ENCODE data around the gene BABAM2. TPM values are rescaled to one million over a fixed set of nuclear protein-coding genes. Genes with fewer than 3 reads are reported as not detected.

The BABAM2 gene
- polyA plus RNA-seq, 1 experiment = 32.6 TPM

- POLR2A ChIA-PET = interaction anchor here (0.5 kb wide), 1 partner anchor 118 kb away, joined by 3 read pairs; no protein-coding TSS in a partner anchor
- H3K4me3 ChIP-seq (ENCODE audit: low read depth, low read length) = no peak overlapping the region
- no peak for DNase-seq (ENCODE audit: low read depth)
- TF ChIP-seq, protein P1, sequence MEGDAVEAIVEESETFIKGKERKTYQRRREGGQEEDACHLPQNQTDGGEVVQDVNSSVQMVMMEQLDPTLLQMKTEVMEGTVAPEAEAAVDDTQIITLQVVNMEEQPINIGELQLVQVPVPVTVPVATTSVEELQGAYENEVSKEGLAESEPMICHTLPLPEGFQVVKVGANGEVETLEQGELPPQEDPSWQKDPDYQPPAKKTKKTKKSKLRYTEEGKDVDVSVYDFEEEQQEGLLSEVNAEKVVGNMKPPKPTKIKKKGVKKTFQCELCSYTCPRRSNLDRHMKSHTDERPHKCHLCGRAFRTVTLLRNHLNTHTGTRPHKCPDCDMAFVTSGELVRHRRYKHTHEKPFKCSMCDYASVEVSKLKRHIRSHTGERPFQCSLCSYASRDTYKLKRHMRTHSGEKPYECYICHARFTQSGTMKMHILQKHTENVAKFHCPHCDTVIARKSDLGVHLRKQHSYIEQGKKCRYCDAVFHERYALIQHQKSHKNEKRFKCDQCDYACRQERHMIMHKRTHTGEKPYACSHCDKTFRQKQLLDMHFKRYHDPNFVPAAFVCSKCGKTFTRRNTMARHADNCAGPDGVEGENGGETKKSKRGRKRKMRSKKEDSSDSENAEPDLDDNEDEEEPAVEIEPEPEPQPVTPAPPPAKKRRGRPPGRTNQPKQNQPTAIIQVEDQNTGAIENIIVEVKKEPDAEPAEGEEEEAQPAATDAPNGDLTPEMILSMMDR (IDR thresholded peaks at IDR 0.05; ENCODE audit: insufficient read depth, low read depth, low read length) = no peak
- H3K36me3 ChIP-seq (ENCODE audit: control insufficient read depth, insufficient read depth, low read length) = no peaks in the 10 kb centered on the region
- CTCF ChIA-PET = interaction anchor here (0.6 to 1.1 kb wide), 2 partner anchors 179 to 270 kb away, joined by 3 to 4 read pairs; no protein-coding TSS in a partner anchor
- H3K27me3 ChIP-seq (ENCODE audit: control insufficient read depth, insufficient read depth, low read length) = no peaks in the 10 kb centered on the region
Observed at GRCh38 chr2:28273751-28274150, 383.2 kb downstream of the BABAM2 start.

GRCh38 chr2:28274911-28275685 is 384.6 kb downstream of the BABAM2 start:
- no peaks in the 10 kb centered on the region for H3K27me3 ChIP-seq (ENCODE audit: control insufficient read depth, insufficient read depth, low read length)
- no peak overlapping the region for H3K4me3 ChIP-seq (ENCODE audit: low read depth, low read length)
- no peaks in the 10 kb centered on the region for H3K36me3 ChIP-seq (ENCODE audit: control insufficient read depth, insufficient read depth, low read length)
- TF ChIP-seq, protein P1 (IDR thresholded peaks at IDR 0.05; ENCODE audit: insufficient read depth, low read depth, low read length) = no peak
- CTCF ChIA-PET = interaction anchor here (1.7 kb wide), 1 partner anchor 521 kb away, joined by 5 read pairs; no protein-coding TSS in a partner anchor
- POLR2A ChIA-PET = no interaction called here
- peak; percentile 53 for DNase-seq (ENCODE audit: low read depth)

- H3K36me3 ChIP-seq (ENCODE audit: control insufficient read depth, insufficient read depth, low read length) = no peaks in the 10 kb centered on the region
- ChIA-PET CTCF (interaction anchor here (0.6 to 1.7 kb wide), 3 partner anchors 51 to 522 kb away, joined by 4 to 5 read pairs (median 4); no protein-coding TSS in a partner anchor), POLR2A (interaction anchor here (0.5 kb wide), 1 partner anchor 478 kb away, joined by 19 read pairs; no protein-coding TSS in a partner anchor)
- TF ChIP-seq, protein P1 (IDR thresholded peaks at IDR 0.05; ENCODE audit: insufficient read depth, low read depth, low read length) = no peak
- DNase-seq (ENCODE audit: low read depth) = peak; percentile 99
- H3K4me3 ChIP-seq (ENCODE audit: low read depth, low read length) = no peak overlapping the region
- H3K27me3 ChIP-seq (ENCODE audit: control insufficient read depth, insufficient read depth, low read length) = no peaks in the 10 kb centered on the region
Observed at GRCh38 chr2:28276076-28276618, 385.6 kb downstream of the BABAM2 start.

DNA sequence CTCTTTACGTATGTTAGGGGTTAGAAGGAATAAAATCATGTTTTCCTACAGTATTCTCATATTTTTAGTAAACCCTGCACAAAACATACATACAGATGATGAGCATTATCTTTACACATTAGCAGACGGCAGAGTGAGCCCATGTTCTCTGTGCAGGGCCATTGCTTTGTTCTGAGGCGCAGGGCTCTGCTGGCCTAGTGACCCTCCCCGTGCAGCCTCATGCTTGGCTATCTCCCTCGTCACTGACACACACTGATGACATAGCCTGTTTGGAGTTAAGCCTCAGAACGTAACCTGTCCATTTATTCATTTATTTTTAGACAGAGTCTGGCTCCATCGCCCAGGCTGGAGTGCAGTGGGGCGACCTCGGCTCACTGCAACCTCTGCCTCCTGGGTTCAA is 386.3 kb downstream of the BABAM2 start:
- no peak for DNase-seq (ENCODE audit: low read depth)
- ChIA-PET CTCF (interaction anchor here (0.6 kb wide), 1 partner anchor 73 kb away, joined by 4 read pairs; no protein-coding TSS in a partner anchor), POLR2A (no interaction called here)
- Histone ChIP-seq H3K27me3 (ENCODE audit: control insufficient read depth, insufficient read depth, low read length) (no peaks in the 10 kb centered on the region), H3K4me3 (ENCODE audit: low read depth, low read length) (no peak overlapping the region), H3K36me3 (ENCODE audit: control insufficient read depth, insufficient read depth, low read length) (no peaks in the 10 kb centered on the region)
- TF ChIP-seq, protein P1 (IDR thresholded peaks at IDR 0.05; ENCODE audit: insufficient read depth, low read depth, low read length) = no peak

DNA sequence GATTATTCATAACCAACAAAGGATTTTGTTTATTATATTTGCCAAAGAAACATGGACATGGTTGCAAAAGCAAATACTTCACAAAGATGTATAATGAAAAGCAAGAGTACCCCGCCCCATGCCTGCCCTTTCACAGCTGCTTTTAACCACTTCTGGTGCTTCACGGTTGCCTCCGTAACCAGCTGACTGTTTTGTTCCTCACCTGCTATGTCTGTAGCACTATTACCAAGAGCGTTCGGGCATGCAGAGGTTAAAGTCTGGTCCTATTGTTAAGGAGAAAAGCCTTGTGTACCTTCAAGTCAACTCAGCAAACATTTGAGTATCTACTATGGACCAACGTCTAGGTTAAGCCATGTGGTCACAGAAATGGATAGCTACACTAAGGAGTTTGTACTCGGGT is 386.9 kb downstream of the BABAM2 start:
- no peak for DNase-seq (ENCODE audit: low read depth)
- ChIA-PET POLR2A (no interaction called here), CTCF (interaction anchor here (0.7 kb wide), 1 partner anchor 322 kb away, joined by 4 read pairs; no protein-coding TSS in a partner anchor)
- TF ChIP-seq, protein P1 (IDR thresholded peaks at IDR 0.05; ENCODE audit: insufficient read depth, low read depth, low read length) = no peak
- Histone ChIP-seq H3K4me3 (ENCODE audit: low read depth, low read length) (no peak overlapping the region), H3K27me3 (ENCODE audit: control insufficient read depth, insufficient read depth, low read length) (no peaks in the 10 kb centered on the region), H3K36me3 (ENCODE audit: control insufficient read depth, insufficient read depth, low read length) (no peaks in the 10 kb centered on the region)

All from BJ (cell line).